ENCODE measurements around the gene EDDM13. TPM values are rescaled to one million over a fixed set of nuclear protein-coding genes. Genes with fewer than 3 reads are reported as not detected.

EDDM13 gene
- total RNA-seq, 4 donors from 2014 or later = not detected

GRCh38 chr19:56291867-56292266 is 19.3 kb downstream of the EDDM13 start:
- Histone ChIP-seq H3K27me3 (no peaks in the 10 kb centered on the region), H3K27ac (no peak overlapping the region), H3K4me3 (no peak overlapping the region), H3K9me3 (no peaks in the 10 kb centered on the region), H3K4me1 (no peaks in the 10 kb centered on the region), H3K36me3 (no peaks in the 10 kb centered on the region)
- TF ChIP-seq CTCF (IDR thresholded peaks at IDR 0.05 in 4 of 5, conservative IDR thresholded peaks at IDR 0.05 in 1 of 5) (no peak), POLR2A (IDR thresholded peaks at IDR 0.05) (no peak)
- in situ Hi-C loops (cut with MboI; ENCODE audit: low sequenced_read_pairs in 4 of 4) = no loop called here
- no peak for DNase-seq
- intact Hi-C loops (cut with DNase I; ENCODE audit: low total_unique reads) = no loop called here
- ATAC-seq = no peak

DNA sequence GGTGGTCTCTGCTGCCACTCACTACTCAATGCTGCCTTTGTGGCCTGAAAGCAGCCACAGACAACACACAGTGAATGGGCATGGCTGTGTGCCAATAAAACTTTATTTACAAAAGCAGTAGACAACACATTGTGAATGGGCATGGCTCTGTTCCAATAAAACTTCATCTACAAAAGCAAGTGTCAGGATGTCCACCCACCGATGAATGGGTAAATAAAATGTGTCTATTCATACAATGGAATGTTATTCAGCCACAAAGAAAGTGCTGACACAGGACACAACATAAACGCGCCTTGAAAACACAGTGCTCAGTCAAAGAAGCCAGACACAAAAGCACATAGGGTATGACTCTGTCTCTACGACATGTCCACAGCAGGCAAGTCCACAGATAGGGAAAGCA is 22.0 kb downstream of the EDDM13 start:
- Histone ChIP-seq H3K4me1 (no peaks in the 10 kb centered on the region), H3K9me3 (no peaks in the 10 kb centered on the region), H3K27me3 (no peaks in the 10 kb centered on the region), H3K27ac (no peak overlapping the region), H3K36me3 (no peaks in the 10 kb centered on the region), H3K4me3 (no peak overlapping the region)
- DNase-seq (no peak), ATAC-seq (no peak)
- intact Hi-C loops (cut with DNase I; ENCODE audit: low total_unique reads) (no loop called here), in situ Hi-C loops (cut with MboI; ENCODE audit: low sequenced_read_pairs in 4 of 4) (no loop called here)
- TF ChIP-seq CTCF (IDR thresholded peaks at IDR 0.05 in 4 of 5, conservative IDR thresholded peaks at IDR 0.05 in 1 of 5) = no peak
- TF ChIP-seq POLR2A (IDR thresholded peaks at IDR 0.05) = no peak

DNA sequence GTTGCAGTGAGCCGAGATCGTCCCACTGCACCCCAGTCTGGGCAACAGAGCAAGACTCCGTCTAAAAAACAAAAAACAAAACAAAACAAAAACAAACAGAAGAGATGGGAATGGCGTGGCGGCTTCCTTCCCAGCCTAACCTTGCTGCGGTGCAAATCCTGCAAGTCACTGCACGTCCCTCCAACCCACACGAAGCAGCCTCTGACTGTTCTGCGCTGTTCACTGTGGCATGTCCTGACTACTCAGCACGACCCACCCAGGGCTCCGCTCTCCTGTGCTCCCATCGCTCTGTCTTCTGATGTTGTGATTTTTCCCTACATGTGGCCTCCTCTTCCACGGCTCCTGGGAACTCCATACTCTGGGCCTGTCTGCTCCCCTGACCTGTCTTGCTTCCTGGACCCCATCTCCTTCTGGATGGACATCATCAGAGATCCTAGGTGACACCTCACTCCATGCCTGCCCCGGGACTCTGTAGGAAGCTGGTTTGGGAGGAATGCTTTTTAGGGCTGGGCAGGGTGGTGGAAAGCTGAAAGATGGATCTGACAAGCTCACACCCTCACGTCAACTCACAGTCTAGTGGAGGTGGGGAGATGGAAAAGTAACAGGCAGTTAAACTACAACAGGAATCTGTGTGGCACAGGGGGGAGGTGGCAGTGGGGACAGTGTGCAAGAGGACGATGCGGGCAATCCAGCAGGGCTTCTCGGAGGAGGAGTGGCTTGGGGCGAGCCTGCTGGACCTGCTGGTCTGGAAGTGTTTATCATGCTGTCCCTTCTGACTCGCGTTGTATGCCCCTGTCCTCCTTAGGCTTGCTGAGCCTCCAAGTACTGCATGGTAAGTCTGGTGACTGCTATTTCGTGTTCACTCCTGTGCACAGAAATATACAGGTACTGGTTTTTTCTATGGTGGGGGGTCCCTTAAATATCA is 23.2 kb downstream of the EDDM13 start:
- Histone ChIP-seq H3K4me3 (no peak overlapping the region), H3K36me3 (no peaks in the 10 kb centered on the region), H3K27ac (no peak overlapping the region), H3K9me3 (no peaks in the 10 kb centered on the region), H3K27me3 (no peaks in the 10 kb centered on the region), H3K4me1 (no peaks in the 10 kb centered on the region)
- no peak for DNase-seq
- no peak for ATAC-seq
- TF ChIP-seq CTCF (IDR thresholded peaks at IDR 0.05 in 4 of 5, conservative IDR thresholded peaks at IDR 0.05 in 1 of 5) (no peak), POLR2A (IDR thresholded peaks at IDR 0.05) (no peak)
- intact Hi-C loops (cut with DNase I; ENCODE audit: low total_unique reads) (no loop called here), in situ Hi-C loops (cut with MboI; ENCODE audit: low sequenced_read_pairs in 4 of 4) (no loop called here)

GRCh38 chr19:56297010-56297409 is 24.5 kb downstream of the EDDM13 start:
- Histone ChIP-seq H3K4me1 (no peaks in the 10 kb centered on the region), H3K27me3 (no peaks in the 10 kb centered on the region), H3K4me3 (no peak overlapping the region), H3K27ac (no peak overlapping the region), H3K9me3 (no peaks in the 10 kb centered on the region), H3K36me3 (no peaks in the 10 kb centered on the region)
- intact Hi-C loops (cut with DNase I; ENCODE audit: low total_unique reads) (no loop called here), in situ Hi-C loops (cut with MboI; ENCODE audit: low sequenced_read_pairs in 4 of 4) (no loop called here)
- no peak for DNase-seq
- no peak for ATAC-seq
- TF ChIP-seq POLR2A (IDR thresholded peaks at IDR 0.05) = no peak
- TF ChIP-seq CTCF (IDR thresholded peaks at IDR 0.05 in 4 of 5, conservative IDR thresholded peaks at IDR 0.05 in 1 of 5) = no peak
